SU-DHL-6 (cell line): ENCODE results near the gene ZNF609.

ENCODE experiments used
- H2AFZ ChIP-seq: fragments of 200-600 bp; sonication (generic); 2 replicates; pipeline ENCODE4 v1.6.1; 2014; ENCODE audit warnings: low read depth, mild to moderate bottlenecking, moderate library complexity, mixed read lengths, antibody characterized with exemption, low read length; ENCODE audit not compliant: severe bottlenecking
- H3F3A ChIP-seq: fragments of 200-600 bp; shearing (Covaris generic); 2 replicates; pipeline ENCODE4 v1.6.0; 2016; ENCODE audit warnings: antibody characterized with exemption, mild to moderate bottlenecking; ENCODE audit not compliant: insufficient read depth
- H3K27ac ChIP-seq: fragments of 200-600 bp; sonication (generic); 2 replicates; pipeline ENCODE4 v1.5.1; 2016; ENCODE audit warnings: low read depth, mild to moderate bottlenecking, low read length, moderate library complexity, mixed read lengths
- H3K27me3 ChIP-seq: fragments of 200-600 bp; sonication (generic), shearing (Covaris generic); 2 replicates; pipeline ENCODE4 v1.6.0; 2014; ENCODE audit warnings: mild to moderate bottlenecking, low read length
- H3K36me3 ChIP-seq: fragments of 200-600 bp; sonication (generic); 2 replicates; pipeline ENCODE4 v1.6.1; 2014; ENCODE audit warnings: mild to moderate bottlenecking, low read length, mixed read lengths
- H3K4me2 ChIP-seq: fragments of 300-600, 200-600 bp; shearing (Covaris generic), sonication (generic); 2 replicates; pipeline ENCODE4 v1.6.0; 2014; ENCODE audit warnings: low read length, low read depth, mild to moderate bottlenecking; ENCODE audit not compliant: poor library complexity, severe bottlenecking
- H3K4me3 ChIP-seq: fragments of 200-600 bp; sonication (generic); 2 replicates; pipeline ENCODE4 v1.5.1; 2014; ENCODE audit warnings: antibody characterized with exemption, low read length, mild to moderate bottlenecking, mixed read lengths; ENCODE audit not compliant: insufficient read depth, poor library complexity, severe bottlenecking
- H3K79me2 ChIP-seq: fragments of 200-600 bp; sonication (generic); 2 replicates; pipeline ENCODE4 v1.6.1; 2014; ENCODE audit warnings: mild to moderate bottlenecking, low read length, moderate library complexity; ENCODE audit not compliant: insufficient read depth
- H3K9ac ChIP-seq: fragments of 200-600 bp; sonication (generic); 2 replicates; pipeline ENCODE4 v1.7.0; 2014; ENCODE audit warnings: mild to moderate bottlenecking, low read length
- H3K9me2 ChIP-seq: fragments of 200-600 bp; sonication (generic); replicated peaks from 2 replicates; pipeline ENCODE4 v1.6.1; 2014; ENCODE audit warnings: low read length; ENCODE audit not compliant: insufficient read depth
- H3K9me3 ChIP-seq: fragments of 200-600 bp; sonication (generic); 2 replicates; pipeline ENCODE4 v1.6.1; 2014; ENCODE audit warnings: low read length, mixed read lengths; ENCODE audit not compliant: insufficient read depth
- H4K20me1 ChIP-seq: fragments of 200-600 bp; sonication (generic); 2 replicates; pipeline ENCODE4 v1.6.1; 2014; ENCODE audit warnings: low read depth, mild to moderate bottlenecking, antibody characterized with exemption, low read length, moderate library complexity, mixed read lengths
- EZH2phosphoT487 ChIP-seq: fragments of 200-600 bp; sonication (generic), shearing (Covaris generic); conservative IDR thresholded peaks from 2 replicates; pipeline ENCODE4 v1.6.1; 2018; ENCODE audit warnings: mild to moderate bottlenecking, antibody characterized with exemption, low read length, moderate library complexity, mixed read lengths
- TF ChIP-seq, protein P1 (sequence below): fragments of 200-600 bp; sonication (generic); IDR thresholded peaks from one replicate; pipeline ENCODE4 v1.5.1; 2017; ENCODE audit warnings: antibody characterized with exemption, mild to moderate bottlenecking, low read length, moderate library complexity; ENCODE audit not compliant: insufficient read depth, poor library complexity, severe bottlenecking

ZNF609 gene

DNA sequence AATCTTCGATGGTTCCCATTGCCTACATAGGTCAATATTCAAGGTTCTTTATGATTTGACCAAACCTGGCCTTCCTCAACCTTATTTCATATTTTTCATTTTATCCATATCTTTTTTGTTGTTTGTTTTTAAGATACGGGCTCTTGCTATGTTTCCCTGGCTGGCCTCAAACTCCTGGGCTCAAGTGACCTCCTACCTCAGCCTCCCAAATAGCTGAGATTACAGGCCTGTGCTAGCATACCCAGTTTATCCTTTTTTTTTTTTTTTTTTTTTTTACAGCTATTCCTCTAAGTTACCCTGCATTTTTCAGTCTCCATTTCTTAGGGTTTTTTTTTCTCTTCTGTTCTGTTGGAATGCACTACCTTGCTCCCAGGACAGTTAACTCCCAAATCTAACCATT is 14.5 kb downstream of the ZNF609 start:
- Histone ChIP-seq H3K9me2 (no peaks in the 10 kb centered on the region), H3K27ac (no peak overlapping the region), H2AFZ (no peak overlapping the region), H3K36me3 (no peaks in the 10 kb centered on the region), H4K20me1 (no peaks in the 10 kb centered on the region), H3K9me3 (no peaks in the 10 kb centered on the region), H3K4me3 (no peak overlapping the region), H3K9ac (no peak overlapping the region), H3K4me2 (no peak overlapping the region), H3F3A (no peaks in the 10 kb centered on the region), H3K27me3 (no peaks in the 10 kb centered on the region), H3K79me2 (peaks cover 51% of the 10 kb centered on the region)
- no peak for TF ChIP-seq EZH2phosphoT487
- TF ChIP-seq, protein P1, sequence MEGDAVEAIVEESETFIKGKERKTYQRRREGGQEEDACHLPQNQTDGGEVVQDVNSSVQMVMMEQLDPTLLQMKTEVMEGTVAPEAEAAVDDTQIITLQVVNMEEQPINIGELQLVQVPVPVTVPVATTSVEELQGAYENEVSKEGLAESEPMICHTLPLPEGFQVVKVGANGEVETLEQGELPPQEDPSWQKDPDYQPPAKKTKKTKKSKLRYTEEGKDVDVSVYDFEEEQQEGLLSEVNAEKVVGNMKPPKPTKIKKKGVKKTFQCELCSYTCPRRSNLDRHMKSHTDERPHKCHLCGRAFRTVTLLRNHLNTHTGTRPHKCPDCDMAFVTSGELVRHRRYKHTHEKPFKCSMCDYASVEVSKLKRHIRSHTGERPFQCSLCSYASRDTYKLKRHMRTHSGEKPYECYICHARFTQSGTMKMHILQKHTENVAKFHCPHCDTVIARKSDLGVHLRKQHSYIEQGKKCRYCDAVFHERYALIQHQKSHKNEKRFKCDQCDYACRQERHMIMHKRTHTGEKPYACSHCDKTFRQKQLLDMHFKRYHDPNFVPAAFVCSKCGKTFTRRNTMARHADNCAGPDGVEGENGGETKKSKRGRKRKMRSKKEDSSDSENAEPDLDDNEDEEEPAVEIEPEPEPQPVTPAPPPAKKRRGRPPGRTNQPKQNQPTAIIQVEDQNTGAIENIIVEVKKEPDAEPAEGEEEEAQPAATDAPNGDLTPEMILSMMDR: no peak

DNA sequence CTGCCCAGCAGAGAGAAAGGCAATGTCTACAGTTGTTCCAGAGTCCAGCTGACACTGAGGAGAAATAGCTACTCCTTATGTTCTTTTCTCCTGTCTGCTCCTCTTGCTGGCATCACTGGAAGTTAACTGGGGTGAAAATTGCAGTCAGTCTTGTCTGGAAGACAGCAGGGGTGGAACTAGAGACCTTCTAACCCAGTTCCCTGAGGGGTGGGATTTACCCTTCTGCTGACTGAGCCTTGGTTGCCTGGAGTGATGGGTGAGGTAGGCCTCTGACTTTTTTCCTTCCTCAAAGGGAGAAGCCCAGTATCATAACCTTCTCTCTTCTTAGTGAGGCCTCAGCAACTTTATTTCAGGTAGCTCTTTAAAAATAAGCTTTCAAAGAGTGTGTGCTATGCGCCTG is 16.2 kb downstream of the ZNF609 start:
- Histone ChIP-seq H3K27me3 (no peaks in the 10 kb centered on the region), H3K27ac (no peak overlapping the region), H3K9ac (no peak overlapping the region), H3K36me3 (no peaks in the 10 kb centered on the region), H3K79me2 (peaks cover 38% of the 10 kb centered on the region), H3F3A (no peaks in the 10 kb centered on the region), H3K9me3 (no peaks in the 10 kb centered on the region), H3K4me2 (no peak overlapping the region), H4K20me1 (no peaks in the 10 kb centered on the region), H2AFZ (no peak overlapping the region), H3K4me3 (no peak overlapping the region), H3K9me2 (no peaks in the 10 kb centered on the region)
- no peak for TF ChIP-seq EZH2phosphoT487
- TF ChIP-seq, protein P1: no peak

DNA sequence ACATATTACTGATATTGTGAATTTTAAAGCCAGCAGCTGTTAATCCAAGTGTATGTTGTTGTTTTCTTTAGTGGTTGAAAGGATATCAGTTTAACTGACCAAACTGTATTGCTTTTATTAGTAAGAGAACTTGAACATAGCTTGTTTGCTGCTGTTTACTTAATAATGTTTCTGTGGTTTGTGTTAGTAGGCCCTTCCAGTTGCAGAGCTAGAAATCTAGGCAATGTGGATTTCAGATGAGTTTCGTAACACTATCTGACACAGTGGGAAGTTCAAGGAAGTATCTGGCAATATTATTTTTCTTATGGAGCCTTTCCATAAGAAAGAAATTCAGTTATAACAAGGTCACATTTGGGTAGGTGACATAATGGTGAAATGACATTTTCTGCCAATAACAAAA is 18.5 kb downstream of the ZNF609 start:
- Histone ChIP-seq H3F3A (no peaks in the 10 kb centered on the region), H3K9me3 (no peaks in the 10 kb centered on the region), H3K9ac (no peak overlapping the region), H4K20me1 (no peaks in the 10 kb centered on the region), H3K27me3 (no peaks in the 10 kb centered on the region), H2AFZ (no peak overlapping the region), H3K79me2 (peaks cover 31% of the 10 kb centered on the region), H3K4me3 (no peak overlapping the region), H3K27ac (no peak overlapping the region), H3K36me3 (no peaks in the 10 kb centered on the region), H3K9me2 (no peaks in the 10 kb centered on the region), H3K4me2 (no peak overlapping the region)
- no peak for TF ChIP-seq EZH2phosphoT487
- TF ChIP-seq, protein P1: no peak
